Heart right ventricle (tissue), 16 donors: ENCODE measurements around the gene CRACR2A. TPM values are rescaled to one million over a fixed set of nuclear protein-coding genes. Genes with fewer than 3 reads are reported as not detected.

Source experiments
- ATAC-seq, 8 donors: fragments of 200-7000 bp; cut with Tn5 transposase; one replicate each; pipeline ENCODE4 v1.9.1; 2020; ENCODE audit warnings: mild to moderate bottlenecking in 8 of 8, moderate library complexity in 8 of 8, moderate number of reproducible peaks in 1 of 8
- DNase-seq, 2 donors: peaks; one replicate each; pipeline ENCODE4 v3.0.0-alpha.2; 2020
- H3K27ac ChIP-seq, 10 donors: fragments of 200-600 bp; sonication (generic) in 2 of 10; one replicate each; pipeline versions ENCODE4 v1.5.0 to v1.8.0; 2020 to 2022; ENCODE audit warnings: mild to moderate bottlenecking in 3 of 10
- H3K27me3 ChIP-seq, 7 donors: fragments of 200-600 bp; one replicate each; pipeline ENCODE4 v1.8.0; 2021 to 2022; ENCODE audit warnings: mild to moderate bottlenecking in 2 of 7
- H3K36me3 ChIP-seq, 9 donors: fragments of 200-600 bp; sonication (generic) in 1 of 9; one replicate each; pipeline versions ENCODE4 v1.5.0 to v1.8.0; 2020 to 2022; ENCODE audit warnings: mild to moderate bottlenecking in 2 of 9
- H3K4me1 ChIP-seq, 9 donors: fragments of 200-600 bp; sonication (generic) in 1 of 9; one replicate each; pipeline versions ENCODE4 v1.5.0 to v1.8.0; 2020 to 2022; ENCODE audit warnings: mild to moderate bottlenecking in 4 of 9
- H3K4me3 ChIP-seq, 10 donors: fragments of 200-600 bp; sonication (generic) in 2 of 10; one replicate each; pipeline versions ENCODE4 v1.5.0 to v1.8.0; 2020 to 2022; ENCODE audit warnings: mild to moderate bottlenecking in 7 of 10, moderate library complexity in 2 of 10
- H3K9me3 ChIP-seq, 11 donors: fragments of 200-600 bp in 10 of 11; sonication (generic) in 2 of 11; one replicate each; pipeline versions ENCODE4 v1.5.0 to v1.8.0; 2013 to 2022; ENCODE audit warnings: mild to moderate bottlenecking in 2 of 11, control low read depth in 1 of 11, moderate library complexity in 1 of 11
- WGBS, 2 donors: extraction: QIAGEN DNeasy Blood & Tissue Kit; methylation state at CpG; one replicate each; pipeline ENCODE4 v1.1.7; 2013; ENCODE audit warnings: inconsistent platforms in 1 of 2; 5-methylcytosine and 5-hydroxymethylcytosine counted together
- intact Hi-C, 10 donors: fragments of 100-400 bp; cut with DNase I; formaldehyde crosslinking; loops; one replicate each; pipeline versions ENCODE4 v1.11.1 to v1.14.2; 2022
- polyA plus RNA-seq, 2 donors: library from polyadenylated mRNA; stranded (reverse); fragments of 200-250 nt; gene quantifications; one replicate each; pipeline ENCODE4 v1.2.3, GENCODE V29; 2013
- total RNA-seq, 10 donors: library from RNA; stranded (reverse); fragmentation: NEBNext Ultra II Directional in 3 of 10; extraction: Animal tissue kit (Norgen Biotek cat#: 25700) in 3 of 10; gene quantifications; one replicate each; pipeline versions ENCODE4 v1.2.1 to v1.2.4, GENCODE V29; 2021 to 2023
- TF ChIP-seq, protein P1 (sequence below), 9 donors: fragments of 200-600 bp; sonication (generic) in 2 of 9; IDR thresholded peaks; one replicate each; pipeline versions ENCODE4 v1.5.0 to v1.8.0; 2021 to 2022; ENCODE audit warnings: antibody characterized with exemption in 9 of 9, mild to moderate bottlenecking in 5 of 9, moderate library complexity in 1 of 9
- donor health status: Arrhythmogenic right ventricular cardiomyopathy.
- donor health status: ischemic (EF 13 %, LVEDD 7.1; RV severe dilation, severe dysfunction).
- donor health status: healthy with polysubstance abuse.
- donor health status: DM: no; HTN: yes; CAD: no.
- donor health status: DM: no; HTN: no; CAD: no.
- donor health status: ischemic (EF 25% LVEDD 6.9; RV normal size, moderate dysfunction).
- donor health status: ischemic (EF 25% LVEDD 5.7; RV mildly dilated, moderate dysfunction).
- donor health status: healthy.
- donor health status: DM: yes; HTN: yes; CAD: no.
- donor health status: Ischemic cardiomyopathy.
- donor health status: ischemic (EF 35%, LVEDD 5.7; RV mildly dilated, moderate dysfunction).
- donor health status: nonischemic (EF 11% LVEDD 7.7; RV severe dilation, severe dysfunction).
- donor health status: DM: yes; HTN: yes; CAD: no.
- donor health status: PGD.
- donor health status: ischemic (EF 29% LVEDD 5.4; RV normal size, mild dysfunction).
- donor health status: nonischemic (EF 23%, LVEDD 6.1; RV moderate dilation, normal function).

CRACR2A gene
- total and polyA plus RNA-seq, 12 donors: 0.64 to 10.4 (median 4.6) TPM

DNA sequence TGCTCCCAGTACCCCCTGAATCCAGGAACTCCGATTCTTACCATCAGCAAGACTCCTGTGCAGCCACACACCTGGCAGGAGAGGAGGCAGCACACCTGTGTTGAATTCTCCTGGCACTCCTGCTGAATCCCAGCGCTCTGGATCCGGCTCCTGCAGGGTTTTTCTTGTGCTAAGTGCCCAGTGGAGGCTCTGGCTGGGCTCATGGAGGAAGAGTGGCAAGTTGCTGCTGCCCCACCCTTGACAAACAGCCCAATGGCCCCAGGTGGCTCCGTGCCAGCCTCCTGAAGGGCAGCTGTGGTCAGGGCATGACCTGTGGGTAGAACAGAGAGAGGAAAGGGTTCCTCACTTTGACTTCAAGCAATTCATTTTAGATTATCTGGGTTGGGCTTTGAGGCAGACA lies 20.0 kb downstream of the CRACR2A start:
- Histone ChIP-seq H3K27ac (no peak overlapping the region), H3K36me3 (peaks cover 0 to 14% (median 0%) of the 10 kb centered on the region in 9 donors), H3K9me3 (no peaks in the 10 kb centered on the region), H3K4me3 (no peak overlapping the region), H3K4me1 (peaks cover 0 to 27% (median 0%) of the 10 kb centered on the region in 9 donors), H3K27me3 (no peaks in the 10 kb centered on the region)
- TF ChIP-seq, protein P1, sequence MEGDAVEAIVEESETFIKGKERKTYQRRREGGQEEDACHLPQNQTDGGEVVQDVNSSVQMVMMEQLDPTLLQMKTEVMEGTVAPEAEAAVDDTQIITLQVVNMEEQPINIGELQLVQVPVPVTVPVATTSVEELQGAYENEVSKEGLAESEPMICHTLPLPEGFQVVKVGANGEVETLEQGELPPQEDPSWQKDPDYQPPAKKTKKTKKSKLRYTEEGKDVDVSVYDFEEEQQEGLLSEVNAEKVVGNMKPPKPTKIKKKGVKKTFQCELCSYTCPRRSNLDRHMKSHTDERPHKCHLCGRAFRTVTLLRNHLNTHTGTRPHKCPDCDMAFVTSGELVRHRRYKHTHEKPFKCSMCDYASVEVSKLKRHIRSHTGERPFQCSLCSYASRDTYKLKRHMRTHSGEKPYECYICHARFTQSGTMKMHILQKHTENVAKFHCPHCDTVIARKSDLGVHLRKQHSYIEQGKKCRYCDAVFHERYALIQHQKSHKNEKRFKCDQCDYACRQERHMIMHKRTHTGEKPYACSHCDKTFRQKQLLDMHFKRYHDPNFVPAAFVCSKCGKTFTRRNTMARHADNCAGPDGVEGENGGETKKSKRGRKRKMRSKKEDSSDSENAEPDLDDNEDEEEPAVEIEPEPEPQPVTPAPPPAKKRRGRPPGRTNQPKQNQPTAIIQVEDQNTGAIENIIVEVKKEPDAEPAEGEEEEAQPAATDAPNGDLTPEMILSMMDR (IDR thresholded peaks at IDR 0.05): no peak
- intact Hi-C loops: no loop called here
- ATAC-seq: no peak
- DNase-seq: no peak
- WGBS, 2 donors: 82 to 88% methylated on average over 4 of the region's 4 CpGs

DNA sequence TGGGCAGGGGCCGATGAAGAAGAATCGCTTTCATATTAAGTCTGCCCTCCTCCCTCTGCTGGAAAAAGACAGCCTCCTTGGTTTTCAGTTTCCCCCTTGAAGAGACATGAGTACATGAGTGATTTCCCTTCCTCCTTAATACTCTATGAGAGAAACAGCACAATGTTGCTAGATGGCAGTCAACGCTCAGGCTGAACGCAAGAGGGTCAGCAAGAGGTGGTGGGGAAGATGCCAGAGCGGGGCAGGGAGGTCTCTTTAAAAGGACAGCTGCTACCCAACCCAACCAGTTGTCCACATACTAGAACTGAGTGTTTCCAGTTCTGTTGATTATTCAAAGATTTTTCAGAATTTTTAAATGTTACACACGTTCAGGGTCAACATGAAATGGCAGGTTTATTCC lies 22.8 kb downstream of the CRACR2A start:
- DNase-seq: no peak
- ATAC-seq: no peak
- peaks cover 0 to 42% (median 0%) of the 10 kb centered on the region in 9 donors for H3K4me1 ChIP-seq
- intact Hi-C loops: no loop called here
- TF ChIP-seq, protein P1 (IDR thresholded peaks at IDR 0.05): no peak
- no peak overlapping the region for H3K27ac ChIP-seq
- no peaks in the 10 kb centered on the region for H3K27me3 ChIP-seq
- no peaks in the 10 kb centered on the region for H3K9me3 ChIP-seq
- H3K36me3 ChIP-seq: peaks cover 0 to 14% (median 0%) of the 10 kb centered on the region in 9 donors
- 93 to 94% methylated on average over 6 of the region's 6 CpGs for WGBS, 2 donors
- no peak overlapping the region for H3K4me3 ChIP-seq

DNA sequence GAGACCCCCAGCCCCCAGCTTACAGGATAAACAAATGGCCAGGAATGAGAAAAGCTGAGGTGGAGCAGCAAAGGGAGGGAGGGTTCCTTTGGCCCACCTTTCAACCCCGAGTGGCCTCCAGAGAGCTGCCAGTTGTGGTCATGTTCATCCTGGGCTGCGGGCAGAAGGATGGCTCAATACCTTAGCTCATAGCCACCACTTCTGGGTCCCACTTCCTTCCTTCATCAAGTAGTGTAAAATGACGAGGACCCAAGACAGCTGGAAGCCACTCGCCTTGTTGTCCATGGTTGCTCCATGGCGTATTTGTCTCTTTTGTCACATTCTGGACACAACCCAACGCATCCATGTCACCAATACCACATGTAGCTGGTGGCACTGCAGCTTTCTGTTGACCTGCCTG lies 24.2 kb downstream of the CRACR2A start:
- Histone ChIP-seq H3K9me3 (no peaks in the 10 kb centered on the region), H3K36me3 (peaks cover 0 to 14% (median 0%) of the 10 kb centered on the region in 9 donors), H3K4me3 (peak overlapping the region in 1 of 10 donors; percentile 3), H3K27me3 (no peaks in the 10 kb centered on the region), H3K27ac (peak overlapping the region in 1 of 10 donors; percentile 71), H3K4me1 (peaks cover 0 to 43% (median 0%) of the 10 kb centered on the region in 9 donors)
- TF ChIP-seq, protein P1 (IDR thresholded peaks at IDR 0.05): no peak
- intact Hi-C loops: no loop called here
- WGBS, 2 donors: 87 to 91% methylated on average over 6 of the region's 6 CpGs
- peak in 3 of 8 donors; percentile 12 to 44 (median 38) for ATAC-seq
- DNase-seq: no peak

DNA sequence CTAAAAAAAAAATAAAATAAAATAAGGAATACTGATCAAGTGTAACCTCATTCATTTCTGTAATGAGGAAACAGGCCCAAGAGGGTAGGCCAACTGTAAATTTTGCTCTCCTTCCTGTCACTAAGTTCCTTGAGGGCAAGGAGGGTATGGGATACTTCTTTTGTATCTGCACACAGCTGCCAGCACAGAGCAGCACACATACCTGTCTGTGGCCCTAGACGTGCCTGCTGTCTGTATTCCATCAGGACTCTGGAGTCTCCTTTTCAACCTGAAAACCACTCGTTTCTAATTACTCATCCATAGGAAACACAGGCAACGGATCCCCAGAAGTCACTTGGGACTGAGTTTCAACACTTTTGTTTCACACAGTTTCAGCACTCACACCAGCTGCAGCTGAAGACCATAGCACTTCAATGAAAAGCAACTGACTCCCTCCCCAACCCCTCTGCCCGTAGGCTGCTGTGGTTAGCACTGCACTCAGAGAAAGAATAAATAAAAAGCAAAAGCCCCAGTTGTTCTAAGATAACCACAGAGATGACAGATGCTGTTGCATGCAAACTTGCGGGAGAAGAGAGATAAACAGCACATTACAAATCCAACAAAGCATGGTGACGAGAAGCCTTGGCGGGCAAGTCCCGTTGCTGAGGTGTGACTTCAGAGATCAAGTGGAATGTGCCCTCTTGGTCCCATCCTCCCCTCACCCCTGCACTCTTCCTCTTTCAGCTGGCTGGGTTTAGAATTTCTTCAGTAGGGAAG lies 24.9 kb downstream of the CRACR2A start:
- peak in 6 of 8 donors; percentile 33 to 54 (median 44) for ATAC-seq

More for the DNA sequence above, 24.9 kb downstream of the CRACR2A start:
- no peaks in the 10 kb centered on the region for H3K9me3 ChIP-seq
- peaks cover 0 to 13% (median 0%) of the 10 kb centered on the region in 9 donors for H3K36me3 ChIP-seq
- peak overlapping the region in 1 of 10 donors; percentile 3 for H3K4me3 ChIP-seq
- WGBS, 2 donors: 55 to 67% methylated on average over 8 of the region's 8 CpGs
- H3K4me1 ChIP-seq: peaks cover 0 to 40% (median 0%) of the 10 kb centered on the region in 9 donors
- TF ChIP-seq, protein P1 (IDR thresholded peaks at IDR 0.05): no peak
- H3K27me3 ChIP-seq: no peaks in the 10 kb centered on the region
- DNase-seq: no peak
- H3K27ac ChIP-seq: peak overlapping the region in 1 of 10 donors; percentile 71
- intact Hi-C loops: no loop called here
